Uterus (tissue), 2 donors: ENCODE results near the gene UFSP2.

ENCODE experiments used
- CTCF ChIP-seq, 4 experiments: fragments of 200-600 bp in 2 of 4; fragments of 450-650 bp in 2 of 4; sonication (generic) in 2 of 4; IDR thresholded peaks; one replicate each; pipeline ENCODE4 v1.5.1; 2016 to 2019; ENCODE audit warnings: antibody characterized with exemption in 4 of 4, mild to moderate bottlenecking in 2 of 4, moderate library complexity in 1 of 4
- POLR2A ChIP-seq, 2 donors: fragments of 450-650 bp; IDR thresholded peaks; one replicate each; pipeline ENCODE4 v1.6.1; 2016; ENCODE audit warnings: antibody characterized with exemption in 2 of 2, mild to moderate bottlenecking in 1 of 2, moderate library complexity in 1 of 2

GRCh38 chr4:185378264-185378663 lies 47.5 kb downstream of the UFSP2 start:
- TF ChIP-seq CTCF (IDR thresholded peaks at IDR 0.05): no peak
- no peak for TF ChIP-seq POLR2A (IDR thresholded peaks at IDR 0.05)
